Esophagus muscularis mucosa (tissue), 3 donors: Measurements from ENCODE around the gene TAS2R19.

Source experiments
- POLR2A ChIP-seq: fragments of 450-650 bp; IDR thresholded peaks from one replicate; pipeline ENCODE4 v1.6.1; 2017; ENCODE audit warnings: antibody characterized with exemption, moderate library complexity, mild to moderate bottlenecking, low read depth
- TF ChIP-seq, protein P1 (sequence below), 3 experiments: fragments of 200-600 bp in 2 of 3; fragments of 450-650 bp in 1 of 3; sonication (generic) in 2 of 3; IDR thresholded peaks; one replicate each; pipeline ENCODE4 v1.5.1; 2017 to 2019; ENCODE audit warnings: antibody characterized with exemption in 3 of 3, mild to moderate bottlenecking in 2 of 3, moderate library complexity in 1 of 3

DNA sequence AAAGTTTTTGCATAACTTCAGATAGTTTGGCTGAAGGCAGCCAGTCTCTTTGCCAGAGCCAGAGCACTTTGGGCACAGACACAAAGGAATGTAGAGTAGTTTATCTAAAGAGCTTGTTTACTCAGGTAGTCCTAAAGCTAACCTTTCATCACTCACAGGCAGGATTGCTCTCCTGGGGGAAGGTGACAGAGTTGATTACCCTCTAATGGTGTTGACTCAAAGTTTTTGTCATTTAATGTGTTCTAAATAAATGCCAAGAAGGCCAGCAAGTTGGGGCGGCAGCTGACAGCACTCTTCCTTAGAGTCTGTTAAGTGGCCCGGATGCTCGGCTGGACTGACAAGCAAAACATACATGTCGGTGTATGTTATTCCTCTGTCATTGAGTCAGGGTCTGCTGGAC lies 49.0 kb upstream of the TAS2R19 start:
- TF ChIP-seq, protein P1, sequence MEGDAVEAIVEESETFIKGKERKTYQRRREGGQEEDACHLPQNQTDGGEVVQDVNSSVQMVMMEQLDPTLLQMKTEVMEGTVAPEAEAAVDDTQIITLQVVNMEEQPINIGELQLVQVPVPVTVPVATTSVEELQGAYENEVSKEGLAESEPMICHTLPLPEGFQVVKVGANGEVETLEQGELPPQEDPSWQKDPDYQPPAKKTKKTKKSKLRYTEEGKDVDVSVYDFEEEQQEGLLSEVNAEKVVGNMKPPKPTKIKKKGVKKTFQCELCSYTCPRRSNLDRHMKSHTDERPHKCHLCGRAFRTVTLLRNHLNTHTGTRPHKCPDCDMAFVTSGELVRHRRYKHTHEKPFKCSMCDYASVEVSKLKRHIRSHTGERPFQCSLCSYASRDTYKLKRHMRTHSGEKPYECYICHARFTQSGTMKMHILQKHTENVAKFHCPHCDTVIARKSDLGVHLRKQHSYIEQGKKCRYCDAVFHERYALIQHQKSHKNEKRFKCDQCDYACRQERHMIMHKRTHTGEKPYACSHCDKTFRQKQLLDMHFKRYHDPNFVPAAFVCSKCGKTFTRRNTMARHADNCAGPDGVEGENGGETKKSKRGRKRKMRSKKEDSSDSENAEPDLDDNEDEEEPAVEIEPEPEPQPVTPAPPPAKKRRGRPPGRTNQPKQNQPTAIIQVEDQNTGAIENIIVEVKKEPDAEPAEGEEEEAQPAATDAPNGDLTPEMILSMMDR (IDR thresholded peaks at IDR 0.05): no peak
- TF ChIP-seq POLR2A: no peak
